HAP-1 (cell line): ENCODE measurements around the gene CYP1A2.

Experiments used
- DNase-seq, 2 experiments: peaks; one replicate each; pipeline ENCODE4 v3.0.0-alpha.2; 2016 to 2020; ENCODE audit warnings: low spot score in 2 of 2
- H3K27me3 ChIP-seq: fragments of 250-450 bp; sonication (Bioruptor Pico); 2 replicates; pipeline ENCODE4 v1.5.1; 2020; ENCODE audit warnings: low read depth, mild to moderate bottlenecking, moderate library complexity
- H3K36me3 ChIP-seq: fragments of 250-450 bp; sonication (Bioruptor Pico); replicated peaks from 2 replicates; pipeline ENCODE4 v1.5.1; 2020; ENCODE audit warnings: mild to moderate bottlenecking
- H3K4me1 ChIP-seq: fragments of 250-450 bp; sonication (Bioruptor Pico); 2 replicates; pipeline ENCODE4 v1.5.1; 2020; ENCODE audit warnings: mild to moderate bottlenecking
- H3K4me3 ChIP-seq: fragments of 250-450 bp; sonication (Bioruptor Pico); 2 replicates; pipeline ENCODE4 v1.5.1; 2020; ENCODE audit warnings: mild to moderate bottlenecking, moderate library complexity
- H3K9me3 ChIP-seq: fragments of 250-450 bp; sonication (Bioruptor Pico); 2 replicates; pipeline ENCODE4 v1.5.1; 2020; ENCODE audit warnings: mild to moderate bottlenecking, moderate library complexity
- in situ Hi-C: fragments of 300-500 bp; cut with MboI; formaldehyde crosslinking; loops from 3 replicates; pipeline ENCODE4 v1.14.3; 2020; ENCODE audit warnings: low sequenced_read_pairs, inconsistent platforms, mixed read lengths

Gene CYP1A2

DNA sequence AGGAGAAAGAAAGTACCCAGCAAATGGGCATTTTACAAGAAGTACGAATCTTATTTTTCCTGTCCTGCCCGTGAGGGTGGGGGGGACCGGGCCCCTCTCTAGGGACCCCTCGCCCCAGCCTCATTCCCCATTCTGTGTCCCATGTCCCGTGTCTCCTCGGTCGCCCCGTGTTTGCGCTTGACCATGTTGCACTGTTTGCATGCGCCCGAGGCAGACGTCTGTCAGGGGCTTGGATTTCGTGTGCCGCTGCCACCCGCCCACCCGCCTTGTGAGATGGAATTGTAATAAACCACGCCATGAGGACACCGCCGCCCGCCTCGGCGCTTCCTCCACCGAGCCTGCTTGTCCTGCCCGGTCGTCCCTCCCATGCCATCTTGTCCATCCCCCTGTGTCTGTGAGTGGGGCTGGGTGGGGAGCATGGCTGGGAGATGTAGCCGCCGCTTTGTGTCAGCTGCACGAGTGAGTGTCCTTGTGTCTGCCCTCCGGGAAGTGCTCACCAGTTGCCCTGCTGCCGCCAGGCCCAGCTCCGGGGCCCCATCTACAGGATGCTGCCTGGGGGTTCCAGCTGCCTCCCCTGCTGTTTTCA is 54.3 kb downstream of the CYP1A2 start:
- H3K36me3 ChIP-seq: peaks cover 59% of the 10 kb centered on the region
- in situ Hi-C loops: loop anchor here (25.0 kb wide), 1 partner anchor 509 kb away; no protein-coding TSS in a partner anchor
- H3K27me3 ChIP-seq: no peaks in the 10 kb centered on the region
- no peak overlapping the region for H3K4me3 ChIP-seq
- no peaks in the 10 kb centered on the region for H3K4me1 ChIP-seq
- no peaks in the 10 kb centered on the region for H3K9me3 ChIP-seq
- no peak for DNase-seq

DNA sequence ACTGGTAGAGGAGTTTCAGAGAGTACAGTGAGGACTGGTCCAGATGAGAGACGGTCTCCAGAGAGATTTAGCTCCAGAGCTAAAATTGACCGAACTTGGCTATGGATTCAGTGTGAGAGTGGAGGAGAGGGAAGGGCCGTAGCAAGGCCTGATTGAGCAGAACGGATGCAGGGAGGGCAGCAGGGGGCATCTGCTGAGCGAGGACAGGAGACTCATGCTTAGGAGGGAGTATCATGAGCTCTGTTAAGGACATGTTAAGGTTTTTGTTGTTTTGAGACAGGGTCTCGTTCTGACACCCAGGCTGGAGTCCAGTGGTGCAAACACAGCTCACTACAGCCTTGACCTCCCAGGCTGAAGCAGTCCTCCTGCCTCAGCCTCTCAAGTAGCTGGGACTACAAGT is 56.3 kb downstream of the CYP1A2 start:
- H3K4me1 ChIP-seq: no peaks in the 10 kb centered on the region
- H3K4me3 ChIP-seq: no peak overlapping the region
- DNase-seq: no peak
- peaks cover 43% of the 10 kb centered on the region for H3K36me3 ChIP-seq
- in situ Hi-C loops: loop anchor here (25.0 kb wide), 1 partner anchor 507 kb away; no protein-coding TSS in a partner anchor
- no peaks in the 10 kb centered on the region for H3K9me3 ChIP-seq
- H3K27me3 ChIP-seq: no peaks in the 10 kb centered on the region; the same call in 1 of the 2 replicates
